ENCODE data around the gene CFAP107. TPM values are rescaled to one million over a fixed set of nuclear protein-coding genes. Genes with fewer than 3 reads are reported as not detected.

CFAP107 gene
- total and polyA plus RNA-seq, 2 experiments from 2014 or later = 0.07 TPM; not detected in 1

GRCh38 chr1:12703821-12704451, 42.1 kb upstream of the CFAP107 start:
- Histone ChIP-seq H4K20me1 (replicated peaks; ENCODE audit: insufficient read depth) (no peaks in the 10 kb centered on the region), H3F3A (replicated peaks; ENCODE audit: low read depth) (no peaks in the 10 kb centered on the region)
- no peaks in the 10 kb centered on the region for H3K4me1 Mint-ChIP-seq

More at GRCh38 chr1:12703821-12704451, 42.1 kb upstream of the CFAP107 start:
- Histone ChIP-seq H3K4me2 (no peak overlapping the region), H3K36me3 (ENCODE audit: insufficient read depth) (no peaks in the 10 kb centered on the region; the same call in 1 of the 2 replicates), H2AFZ (no peak overlapping the region), H3K27me3 (ENCODE audit: insufficient read depth) (no peaks in the 10 kb centered on the region), H3K9me2 (ENCODE audit: insufficient read depth) (0 out of 2 replicates have a peak, but pooled peaks cover 5% of the 10 kb centered on the region), H3K4me3 (no peak overlapping the region), H3K4me1 (ENCODE audit: insufficient read depth) (no peaks in the 10 kb centered on the region), H3K27ac (ENCODE audit: low read depth) (no peak overlapping the region), H3K79me2 (replicated peaks; ENCODE audit: insufficient read depth) (no peaks in the 10 kb centered on the region)
- no peak overlapping the region for H3K4me3 Mint-ChIP-seq
- no peak for ATAC-seq
- H3K9me3 Mint-ChIP-seq = peaks cover 30% of the 10 kb centered on the region
- DNase-seq (ENCODE audit: low spot score) = no peak
- H3K36me3 Mint-ChIP-seq (ENCODE audit: low read depth) = peaks cover 18% of the 10 kb centered on the region; the same call in 2 of the 3 replicates
- TF ChIP-seq ZNF462 (CRISPR knock-in tag; IDR thresholded peaks at IDR 0.05) (no peak), ZNF331 (CRISPR knock-in tag; IDR thresholded peaks at IDR 0.05; ENCODE audit: low read depth) (no peak), POLR2AphosphoS5 (IDR thresholded peaks at IDR 0.05; ENCODE audit: low read depth) (no peak), EZH2phosphoT487 (IDR thresholded peaks at IDR 0.05; ENCODE audit: unreplicated experiment) (no peak)
- H3K27me3 Mint-ChIP-seq (ENCODE audit: insufficient read depth, low read depth, poor library complexity) = peaks cover 2% of the 10 kb centered on the region
- H3K27ac Mint-ChIP-seq = no peak overlapping the region
